DOHH2 (cell line): ENCODE results near the gene RPL13A.

Source experiments
- H3F3A ChIP-seq: fragments of 200-600 bp; sonication (generic), shearing (Covaris generic); 2 replicates; pipeline ENCODE4 v1.6.0; 2016; ENCODE audit warnings: antibody characterized with exemption, mild to moderate bottlenecking; ENCODE audit not compliant: control insufficient read depth, insufficient read depth
- H3K27ac ChIP-seq: fragments of 200-600 bp; sonication (generic); 2 replicates; pipeline ENCODE4 v1.5.1; 2014; ENCODE audit warnings: low read depth, mild to moderate bottlenecking, low read length, moderate library complexity
- H3K27me3 ChIP-seq: fragments of 200-600 bp; sonication (generic); 2 replicates; pipeline ENCODE4 v1.6.1; 2014; ENCODE audit warnings: mild to moderate bottlenecking, low read length, mixed read lengths; ENCODE audit not compliant: control insufficient read depth
- H3K36me3 ChIP-seq: fragments of 200-600 bp; sonication (generic); 2 replicates; pipeline ENCODE4 v1.6.1; 2014; ENCODE audit warnings: mild to moderate bottlenecking, low read length, moderate library complexity, mixed read lengths; ENCODE audit not compliant: control insufficient read depth
- H3K4me1 ChIP-seq: fragments of 200-600 bp; sonication (generic); 2 replicates; pipeline ENCODE4 v1.6.1; 2014; ENCODE audit warnings: mild to moderate bottlenecking, low read length, mixed read lengths; ENCODE audit not compliant: control insufficient read depth
- H3K4me2 ChIP-seq: fragments of 200-600 bp; sonication (generic); 2 replicates; pipeline ENCODE4 v1.6.0; 2014; ENCODE audit warnings: mild to moderate bottlenecking, low read length, moderate library complexity
- H3K4me3 ChIP-seq: fragments of 200-600 bp; sonication (generic); 2 replicates; pipeline ENCODE4 v1.5.1; 2014; ENCODE audit warnings: mild to moderate bottlenecking, low read length, mixed read lengths
- H3K79me2 ChIP-seq: fragments of 200-600 bp; sonication (generic); 2 replicates; pipeline ENCODE4 v1.6.1; 2014; ENCODE audit warnings: mild to moderate bottlenecking, low read length, mixed read lengths; ENCODE audit not compliant: control insufficient read depth
- H3K9me2 ChIP-seq: fragments of 200-600 bp; sonication (generic); replicated peaks from 2 replicates; pipeline ENCODE4 v1.6.1; 2014; ENCODE audit warnings: mild to moderate bottlenecking, low read length, mixed read lengths; ENCODE audit not compliant: control insufficient read depth
- H3K9me3 ChIP-seq: fragments of 200-600 bp; sonication (generic); 2 replicates; pipeline ENCODE4 v1.6.1; 2014; ENCODE audit warnings: antibody characterized with exemption, low read length, mixed read lengths; ENCODE audit not compliant: control insufficient read depth, insufficient read depth
- H4K20me1 ChIP-seq: fragments of 200-600 bp; sonication (generic); 2 replicates; pipeline ENCODE4 v1.6.0; 2014; ENCODE audit warnings: low read depth, mild to moderate bottlenecking, antibody characterized with exemption, low read length, moderate library complexity; ENCODE audit not compliant: control insufficient read depth, insufficient read depth
- CTCF ChIP-seq: fragments of 200-600 bp; sonication (generic); IDR thresholded peaks from one replicate; pipeline ENCODE4 v1.5.1; 2014; ENCODE audit warnings: antibody characterized with exemption, mild to moderate bottlenecking, low read depth, low read length; ENCODE audit not compliant: poor library complexity, severe bottlenecking
- EZH2phosphoT487 ChIP-seq: fragments of 200-600 bp; sonication (generic); IDR thresholded peaks from 2 replicates; pipeline ENCODE4 v1.6.1; 2017; ENCODE audit warnings: borderline replicate concordance, mild to moderate bottlenecking, antibody characterized with exemption, low read length, moderate library complexity, mixed read lengths

The RPL13A gene

GRCh38 chr19:49499030-49499670 lies 11.7 kb downstream of the RPL13A start:
- H4K20me1 ChIP-seq = peaks cover 14% of the 10 kb centered on the region; the same call in 1 of the 2 replicates
- H3K79me2 ChIP-seq = peaks cover 34% of the 10 kb centered on the region
- H3K4me3 ChIP-seq = peak overlapping the region; percentile 94
- no peaks in the 10 kb centered on the region for H3K9me2 ChIP-seq
- H3K36me3 ChIP-seq = peaks cover 43% of the 10 kb centered on the region
- peaks cover 59% of the 10 kb centered on the region for H3K4me1 ChIP-seq
- no peak for TF ChIP-seq CTCF
- no peak for TF ChIP-seq EZH2phosphoT487
- H3K9me3 ChIP-seq = no peaks in the 10 kb centered on the region
- H3K4me2 ChIP-seq = peak overlapping the region; percentile 83
- H3K27ac ChIP-seq = peak overlapping the region; percentile 73
- H3F3A ChIP-seq = peaks cover 58% of the 10 kb centered on the region
- no peaks in the 10 kb centered on the region for H3K27me3 ChIP-seq

- H3K4me1 ChIP-seq = peaks cover 36% of the 10 kb centered on the region
- H4K20me1 ChIP-seq = peaks cover 6% of the 10 kb centered on the region; the same call in 1 of the 2 replicates
- peaks cover 25% of the 10 kb centered on the region for H3K36me3 ChIP-seq
- H3K27me3 ChIP-seq = no peaks in the 10 kb centered on the region
- no peak overlapping the region for H3K27ac ChIP-seq
- no peak overlapping the region for H3K4me3 ChIP-seq
- H3F3A ChIP-seq = peaks cover 36% of the 10 kb centered on the region
- H3K79me2 ChIP-seq = peaks cover 12% of the 10 kb centered on the region
- TF ChIP-seq EZH2phosphoT487 (no peak), CTCF (peak; percentile 63)
- H3K9me3 ChIP-seq = no peaks in the 10 kb centered on the region
- H3K9me2 ChIP-seq = no peaks in the 10 kb centered on the region
- no peak overlapping the region for H3K4me2 ChIP-seq
Observed at GRCh38 chr19:49502866-49503581, 15.6 kb downstream of the RPL13A start.

- no peak overlapping the region for H3K27ac ChIP-seq
- no peak overlapping the region for H3K4me2 ChIP-seq
Observed at GRCh38 chr19:49503582-49503962, 16.2 kb downstream of the RPL13A start.

More at GRCh38 chr19:49503582-49503962, 16.2 kb downstream of the RPL13A start:
- Histone ChIP-seq H4K20me1 (0 out of 2 replicates have a peak, but pooled peaks cover 6% of the 10 kb centered on the region), H3K36me3 (peaks cover 20% of the 10 kb centered on the region), H3K79me2 (peaks cover 6% of the 10 kb centered on the region), H3K9me3 (no peaks in the 10 kb centered on the region), H3K27me3 (no peaks in the 10 kb centered on the region), H3F3A (peaks cover 30% of the 10 kb centered on the region), H3K9me2 (no peaks in the 10 kb centered on the region), H3K4me3 (no peak overlapping the region), H3K4me1 (peaks cover 31% of the 10 kb centered on the region)
- no peak for TF ChIP-seq CTCF
- no peak for TF ChIP-seq EZH2phosphoT487
